Neural progenitor cell (in vitro differentiated cells): Measurements from ENCODE around the gene NFIA.

Source experiments
- CTCF ChIP-seq: fragments of 200-600 bp; sonication (generic); IDR thresholded peaks from 2 replicates; pipeline ENCODE4 v1.5.1; 2017; ENCODE audit warnings: antibody characterized with exemption, mild to moderate bottlenecking
- EZH2 ChIP-seq: fragments of 200-600 bp; sonication (generic); IDR thresholded peaks from 2 replicates; pipeline ENCODE4 v1.6.1; 2017; ENCODE audit warnings: antibody characterized with exemption, mild to moderate bottlenecking, moderate library complexity
- EZH2phosphoT487 ChIP-seq: fragments of 200-600 bp; sonication (generic); IDR thresholded peaks from 2 replicates; pipeline ENCODE4 v1.6.1; 2017; ENCODE audit warnings: antibody characterized with exemption

GRCh38 chr1:61428146-61428545 lies 345.8 kb downstream of the NFIA start:
- TF ChIP-seq CTCF (no peak), EZH2 (no peak), EZH2phosphoT487 (no peak)
